GM23248 (cell line): ENCODE data around the gene DPP6.
"Not testable (repeated sequence)": the region's sequence is repeated elsewhere in the genome, so short reads cannot be mapped to it uniquely, and the experiment has no call there.

ENCODE experiments used
- EZH2 ChIP-seq: fragments of 200-600 bp; sonication (generic); IDR thresholded peaks from 2 replicates; pipeline ENCODE4 v1.6.1; 2018; ENCODE audit warnings: antibody characterized with exemption, mild to moderate bottlenecking; ENCODE audit not compliant: insufficient read depth, poor library complexity, severe bottlenecking
- EZH2phosphoT487 ChIP-seq: fragments of 200-600 bp; sonication (generic); IDR thresholded peaks from 2 replicates; pipeline ENCODE4 v1.6.1; 2018; ENCODE audit warnings: antibody characterized with exemption, moderate library complexity, mild to moderate bottlenecking, low read depth; ENCODE audit not compliant: insufficient read depth

- not testable (repeated sequence) for TF ChIP-seq EZH2, EZH2phosphoT487
Measured at GRCh38 chr7:154051643-154052529, at the start of gene DPP6.
